ENCODE data around the gene CD37. TPM values are rescaled to one million over a fixed set of nuclear protein-coding genes. Genes with fewer than 3 reads are reported as not detected.

The CD37 gene
- total RNA-seq, 1 experiment from 2014 or later = not detected

- H3K18ac ChIP-seq (ENCODE audit: insufficient read length, low read depth, low read length) = no peak overlapping the region
- H3K27me3 ChIP-seq (ENCODE audit: insufficient read depth, low read length) = peaks cover 3% of the 10 kb centered on the region; the same call in 1 of the 2 replicates
- H3K9me3 Mint-ChIP-seq = peaks cover 0 to 3% of the 10 kb centered on the region in 2 experiments; a peak in 2 of 5 replicates
- H2BK15ac ChIP-seq (ENCODE audit: low read depth, low read length) = no peak overlapping the region
- no peak overlapping the region for H3K56ac ChIP-seq (ENCODE audit: insufficient read length, low read depth, low read length)
- H4K8ac ChIP-seq (replicated peaks; ENCODE audit: insufficient read length, low read depth, low read length) = no peak overlapping the region
- H3K23me2 ChIP-seq (ENCODE audit: insufficient read length, low read depth, low read length, poor library complexity, severe bottlenecking) = peaks cover 12% of the 10 kb centered on the region
- peak overlapping the region in 2 of 3 experiments; percentile 86 to 97; a peak in 4 of 7 replicates for H3K27ac Mint-ChIP-seq
- no peak overlapping the region for H2BK20ac ChIP-seq (ENCODE audit: low read depth, low read length, poor library complexity, severe bottlenecking)
- H2AK5ac ChIP-seq (ENCODE audit: insufficient read length, low read length) = no peak overlapping the region
- 0 out of 2 replicates have a peak overlapping the region, but pooled peaks have one; percentile 48 for H3K14ac ChIP-seq (ENCODE audit: insufficient read depth, low read length)
- no peak overlapping the region for H2BK5ac ChIP-seq (ENCODE audit: insufficient read length, low read length)
- peak overlapping the region; percentile 61 to 83 for H3K4me3 Mint-ChIP-seq
- H3K79me2 ChIP-seq (ENCODE audit: insufficient read depth, low read length) = no peaks in the 10 kb centered on the region
- no peak overlapping the region for H3T11ph ChIP-seq (ENCODE audit: low read length)
- H3K23ac ChIP-seq (ENCODE audit: insufficient read length, low read depth, low read length) = no peak overlapping the region
- 0 out of 3 replicates have a peak, but pooled peaks have one; percentile 22 for TF ChIP-seq CTCF (conservative IDR thresholded peaks at IDR 0.05)
- peaks cover 18% of the 10 kb centered on the region for H3K27me3 Mint-ChIP-seq (ENCODE audit: low read depth)
- peak; percentile 98 for DNase-seq
- no peak overlapping the region for H4K91ac ChIP-seq (ENCODE audit: insufficient read length, low read depth, low read length)
- peak overlapping the region; percentile 68 for H3K4me2 ChIP-seq (ENCODE audit: insufficient read depth, insufficient read length, low read length)
- H4K20me1 ChIP-seq (ENCODE audit: control insufficient read depth, insufficient read depth, insufficient read length) = no peaks in the 10 kb centered on the region
- H3K9me3 ChIP-seq (ENCODE audit: control insufficient read depth, low read depth, low read length) = no peaks in the 10 kb centered on the region
- H2BK12ac ChIP-seq (ENCODE audit: insufficient read length, low read depth, low read length) = no peak overlapping the region
- peaks cover 20 to 36% of the 10 kb centered on the region in 2 experiments for H3K4me1 Mint-ChIP-seq
- no peak overlapping the region for H2BK120ac ChIP-seq (ENCODE audit: low read depth, low read length, poor library complexity, severe bottlenecking)
- H3K79me1 ChIP-seq (ENCODE audit: insufficient read depth, low read depth, low read length, poor library complexity, severe bottlenecking) = no peaks in the 10 kb centered on the region
- H3K9ac ChIP-seq (ENCODE audit: extremely low read depth, insufficient read length, low read length) = no peak overlapping the region
- no peak overlapping the region for H3K27ac ChIP-seq (ENCODE audit: insufficient read length, low read depth, low read length)
- no peak overlapping the region for H4K5ac ChIP-seq (ENCODE audit: insufficient read length, low read depth, low read length)
- H3K4ac ChIP-seq (ENCODE audit: low read depth, low read length) = no peak overlapping the region
- H2AFZ ChIP-seq (ENCODE audit: low read length) = no peak overlapping the region
- WGBS (ENCODE audit: extremely low coverage, insufficient read length, low lambda C conversion rate) = no CpG with 5 or more reads among the region's 30 CpGs
- H3K36me3 Mint-ChIP-seq (ENCODE audit: insufficient read depth in 1 of 3, low read depth in 3 of 3) = peaks cover 16 to 54% (median 36%) of the 10 kb centered on the region in 3 experiments
- H3K4me1 ChIP-seq (ENCODE audit: insufficient read depth, low read length) = peaks cover 2% of the 10 kb centered on the region; the same call in 1 of the 2 replicates
Measured at GRCh38 chr19:49338691-49339300, 3.6 kb downstream of the CD37 start.

Data from H9 (cell line).